H1 (cell line): ENCODE measurements around the gene INPPL1. TPM values are rescaled to one million over a fixed set of nuclear protein-coding genes. Genes with fewer than 3 reads are reported as not detected.

Source experiments
- CTCF ChIA-PET: fragments of 300-600 bp; sonication (Branson Sonifier 250); formaldehyde crosslinking; loops from one replicate; lab custom pipeline; 2021; ENCODE audit not compliant: partially characterized antibody; lab: Charles Lee
- POLR2A ChIA-PET: fragments of 300-600 bp; sonication (Branson Sonifier 250); formaldehyde crosslinking; loops from one replicate; lab custom pipeline; 2021; ENCODE audit warnings: inconsistent platforms; ENCODE audit not compliant: partially characterized antibody; lab: Charles Lee
- DNase-seq, 2 experiments: peaks; one replicate each; pipeline versions ENCODE4 v3.0.0 to v3.0.0-alpha.2; 2010 to 2022; ENCODE audit warnings: low spot score in 2 of 2, low read depth in 1 of 2, mixed read lengths in 1 of 2
- FAIRE-seq: peaks from 2 replicates; lab custom pipeline; 2011; peaks lifted over from hg19 to GRCh38; lab: Jason Lieb, UNC
- H2AFZ ChIP-seq: 2 replicates; pipeline ENCODE4 v1.8.1; 2012; ENCODE audit warnings: low read length, inconsistent platforms
- H2AK5ac ChIP-seq: 2 replicates; pipeline ENCODE4 v1.6.1; 2013; ENCODE audit warnings: low read depth, low read length
- H2BK120ac ChIP-seq: replicated peaks from 2 replicates; pipeline ENCODE3; 2013; ENCODE audit warnings: low read depth, low read length, inconsistent platforms
- H2BK12ac ChIP-seq: 2 replicates; pipeline ENCODE4 v1.6.1; 2013; ENCODE audit warnings: low read depth, low read length
- H2BK15ac ChIP-seq: 2 replicates; pipeline ENCODE4 v1.6.1; 2013; ENCODE audit warnings: low read length
- H2BK20ac ChIP-seq: 2 replicates; pipeline ENCODE4 v1.6.1; 2013; ENCODE audit warnings: low read length
- H2BK5ac ChIP-seq: 2 replicates; pipeline ENCODE4 v1.6.1; 2013; ENCODE audit warnings: low read depth, low read length
- H3K14ac ChIP-seq: 2 replicates; pipeline ENCODE4 v1.6.1; 2013; ENCODE audit warnings: inconsistent platforms; ENCODE audit not compliant: insufficient read length
- H3K18ac ChIP-seq: 2 replicates; pipeline ENCODE4 v1.6.1; 2013; ENCODE audit warnings: low read length; ENCODE audit errors: extremely low read depth
- H3K23ac ChIP-seq: 2 replicates; pipeline ENCODE4 v1.6.1; 2013; ENCODE audit warnings: inconsistent platforms; ENCODE audit not compliant: insufficient read length
- H3K23me2 ChIP-seq: 2 replicates; pipeline ENCODE4 v1.6.1; 2013; ENCODE audit warnings: low read depth, low read length
- H3K27ac ChIP-seq: 2 replicates; pipeline ENCODE4 v1.6.1; 2011; ENCODE audit warnings: low read depth, low read length, inconsistent platforms
- H3K27me3 ChIP-seq, 4 experiments: replicated peaks in 1 of 4; 1 replicate in 1 of 4; 2 replicates in 3 of 4; pipeline versions ENCODE4 v1.6.1 to v1.8.1; 2011 to 2013; ENCODE audit warnings: low read length in 3 of 4, mild to moderate bottlenecking in 3 of 4, inconsistent platforms in 2 of 4, mixed read lengths in 2 of 4, moderate library complexity in 1 of 4; ENCODE audit not compliant: control insufficient read depth in 3 of 4, insufficient read depth in 3 of 4; ENCODE audit errors: extremely low read depth in 1 of 4
- H3K36me3 ChIP-seq, 4 experiments: 2 replicates each; pipeline versions ENCODE4 v1.6.1 to v1.8.1; 2011 to 2013; ENCODE audit warnings: mild to moderate bottlenecking in 4 of 4, low read length in 3 of 4, moderate library complexity in 2 of 4, control low read depth in 1 of 4, inconsistent platforms in 1 of 4; ENCODE audit not compliant: insufficient read depth in 4 of 4, control insufficient read depth in 2 of 4
- H3K4ac ChIP-seq: replicated peaks from 2 replicates; pipeline ENCODE3; 2013; ENCODE audit warnings: low read length, low read depth, mixed read lengths, inconsistent platforms; ENCODE audit not compliant: insufficient read length
- H3K4me1 ChIP-seq, 4 experiments: replicated peaks in 1 of 4; 1 replicate in 1 of 4; 2 replicates in 3 of 4; pipeline versions ENCODE4 v1.6.1 to v1.8.1; 2011 to 2013; ENCODE audit warnings: low read length in 3 of 4, inconsistent platforms in 2 of 4, mixed read lengths in 1 of 4; ENCODE audit not compliant: insufficient read depth in 4 of 4, control insufficient read depth in 3 of 4
- H3K4me2 ChIP-seq, 2 experiments: 2 replicates each; pipeline versions ENCODE4 v1.6.1 to v1.8.1; 2011 to 2013; ENCODE audit warnings: low read depth in 2 of 2, low read length in 2 of 2, control low read depth in 1 of 2, inconsistent platforms in 1 of 2, mild to moderate bottlenecking in 1 of 2; ENCODE audit not compliant: insufficient read depth in 1 of 2
- H3K4me3 ChIP-seq, 4 experiments: fragments of 200-600, 300-600 bp in 1 of 4; sonication (generic), shearing (Covaris generic), sonication (Bioruptor Twin) in 1 of 4; 2 replicates each; pipeline versions ENCODE4 v1.5.1 to v1.8.1; 2011 to 2016; ENCODE audit warnings: low read length in 4 of 4, low read depth in 3 of 4, control low read depth in 2 of 4, inconsistent platforms in 2 of 4, mild to moderate bottlenecking in 2 of 4, mixed read lengths in 1 of 4, moderate library complexity in 1 of 4; ENCODE audit not compliant: insufficient read depth in 2 of 4; ENCODE audit errors: extremely low read depth in 1 of 4
- H3K56ac ChIP-seq: replicated peaks from 2 replicates; pipeline ENCODE3; 2013; ENCODE audit warnings: low read depth, mild to moderate bottlenecking, mixed read lengths, low read length, inconsistent platforms; ENCODE audit not compliant: insufficient read length
- H3K79me1 ChIP-seq: 2 replicates; pipeline ENCODE4 v1.6.1; 2013; ENCODE audit warnings: low read depth, low read length, control low read depth
- H3K79me2 ChIP-seq, 2 experiments: 2 replicates each; pipeline versions ENCODE4 v1.6.1 to v1.8.1; 2012 to 2013; ENCODE audit warnings: low read length in 2 of 2, mild to moderate bottlenecking in 2 of 2, inconsistent platforms in 1 of 2; ENCODE audit not compliant: insufficient read depth in 2 of 2, control insufficient read depth in 1 of 2
- H3K9ac ChIP-seq, 4 experiments: replicated peaks in 1 of 4; 1 replicate in 1 of 4; 2 replicates in 3 of 4; pipeline versions ENCODE4 v1.6.1 to v1.8.1; 2011 to 2013; ENCODE audit warnings: low read depth in 3 of 4, low read length in 3 of 4, control low read depth in 2 of 4, mild to moderate bottlenecking in 2 of 4, moderate library complexity in 2 of 4, inconsistent platforms in 1 of 4; ENCODE audit errors: extremely low read depth in 1 of 4
- H3K9me3 ChIP-seq, 2 experiments: 2 replicates each; pipeline versions ENCODE4 v1.6.1 to v1.8.1; 2012 to 2013; ENCODE audit warnings: mild to moderate bottlenecking in 2 of 2, moderate library complexity in 2 of 2, control low read depth in 1 of 2, inconsistent platforms in 1 of 2, low read depth in 1 of 2, low read length in 1 of 2, mixed read lengths in 1 of 2; ENCODE audit not compliant: insufficient read depth in 2 of 2
- H4K20me1 ChIP-seq, 2 experiments: replicated peaks in 1 of 2; 2 replicates each; pipeline versions ENCODE3 to v1.8.1; 2011 to 2013; ENCODE audit warnings: inconsistent platforms in 2 of 2, low read length in 2 of 2, mild to moderate bottlenecking in 1 of 2; ENCODE audit not compliant: insufficient read depth in 2 of 2, control insufficient read depth in 1 of 2
- H4K5ac ChIP-seq: 2 replicates; pipeline ENCODE4 v1.6.1; 2013; ENCODE audit warnings: low read length, low read depth, mixed read lengths, inconsistent platforms; ENCODE audit not compliant: insufficient read length
- H4K8ac ChIP-seq: 2 replicates; pipeline ENCODE4 v1.8.0; 2013; ENCODE audit warnings: mild to moderate bottlenecking, moderate library complexity, low read length, inconsistent platforms; ENCODE audit not compliant: insufficient read depth; ENCODE audit errors: extremely low read depth
- H4K91ac ChIP-seq: replicated peaks from 2 replicates; pipeline ENCODE3; 2013; ENCODE audit warnings: low read length, mixed read lengths, inconsistent platforms; ENCODE audit not compliant: insufficient read length
- BACH1 ChIP-seq: IDR thresholded peaks from 2 replicates; pipeline ENCODE4 v1.6.1; 2012; ENCODE audit warnings: low read length, improper control_type of control experiment
- BRCA1 ChIP-seq: IDR thresholded peaks from 2 replicates; pipeline ENCODE4 v1.6.1; 2012; ENCODE audit warnings: low read depth, low read length, improper control_type of control experiment
- CBX8 ChIP-seq: fragments of 300-800, 300-1000 bp; sonication (generic); IDR thresholded peaks from 2 replicates; pipeline ENCODE4 v1.7.1; 2016; ENCODE audit warnings: low read depth, low read length, borderline replicate concordance
- CREB1 ChIP-seq: IDR thresholded peaks from 2 replicates; pipeline ENCODE4 v1.6.1; 2012; ENCODE audit warnings: inconsistent platforms
- CTCF ChIP-seq, 3 experiments: IDR thresholded peaks; 1 replicate in 2 of 3; 2 replicates in 1 of 3; pipeline versions ENCODE4 v1.5.1 to v1.6.1; 2011; ENCODE audit warnings: low read length in 3 of 3, mild to moderate bottlenecking in 3 of 3, inconsistent platforms in 2 of 3, low read depth in 1 of 3, moderate library complexity in 1 of 3; ENCODE audit not compliant: insufficient read depth in 1 of 3; ENCODE audit errors: control extremely low read depth in 1 of 3
- EZH2 ChIP-seq: fragments of 200-600 bp; sonication (generic); IDR thresholded peaks from 2 replicates; pipeline ENCODE4 v1.7.1; 2012; ENCODE audit warnings: low read depth, mild to moderate bottlenecking, moderate library complexity, low read length, inconsistent platforms; ENCODE audit not compliant: severe bottlenecking
- KDM4A ChIP-seq: IDR thresholded peaks from one replicate; pipeline ENCODE4 v1.7.1; 2012; ENCODE audit warnings: low read depth, mild to moderate bottlenecking, moderate library complexity, low read length, inconsistent platforms; ENCODE audit not compliant: severe bottlenecking
- MAX ChIP-seq: IDR thresholded peaks from 2 replicates; pipeline ENCODE4 v1.6.1; 2012; ENCODE audit warnings: inconsistent platforms
- RBBP5 ChIP-seq: IDR thresholded peaks from 2 replicates; pipeline ENCODE4 v1.7.1; 2012; ENCODE audit warnings: low read depth, mild to moderate bottlenecking, inconsistent platforms, low read length, moderate library complexity, borderline replicate concordance
- SRF ChIP-seq: IDR thresholded peaks from 2 replicates; pipeline ENCODE4 v1.6.1; 2011; ENCODE audit warnings: mild to moderate bottlenecking, low read depth, low read length, moderate library complexity
- TAF7 ChIP-seq: optimal IDR thresholded peaks from 2 replicates; pipeline ENCODE3; 2011; ENCODE audit warnings: low read depth, mild to moderate bottlenecking, inconsistent platforms, low read length, moderate library complexity, borderline replicate concordance
- ZNF274 ChIP-seq: IDR thresholded peaks from 2 replicates; pipeline ENCODE4 v1.7.0; 2012; ENCODE audit warnings: low read length, borderline replicate concordance; ENCODE audit errors: extremely low read depth
- WGBS, 2 experiments: shearing (Covaris generic) in 1 of 2; methylation state at CpG; one replicate each; pipeline versions ENCODE4 v1.1.6 to v1.1.7; 2013 to 2015; ENCODE audit warnings: low lambda C conversion rate in 2 of 2, mixed read lengths in 2 of 2, inconsistent platforms in 1 of 2, low coverage in 1 of 2, missing lambda C conversion rate in 1 of 2; ENCODE audit not compliant: insufficient replicate concordance in 2 of 2, insufficient coverage in 1 of 2, insufficient read length in 1 of 2; ENCODE audit errors: extremely low coverage in 1 of 2, missing lambda C conversion rate in 1 of 2; 5-methylcytosine and 5-hydroxymethylcytosine counted together
- polyA plus RNA-seq, 7 experiments: library from polyadenylated mRNA; depleted of rRNA in 3 of 7; stranded (reverse) in 5 of 7; unstranded in 2 of 7; fragments of >200 nt in 5 of 7; fragments of 200-250 nt in 2 of 7; gene quantifications; 1 replicate in 5 of 7; 2 replicates in 1 of 7; 4 replicates in 1 of 7; pipeline versions ENCODE4 v1.2.1 to v1.2.3, GENCODE V29; 2011 to 2013; ENCODE audit warnings: missing spikeins in 2 of 7, mixed read lengths in 2 of 7
- total RNA-seq: library from RNA; stranded (reverse); fragmentation: NEBNext Ultra II Directional; extraction: Animal tissue kit (Norgen Biotek cat#: 25700); gene quantifications from 2 replicates; pipeline ENCODE4 v1.2.1, GENCODE V29; 2021

INPPL1 gene
- total and polyA plus RNA-seq, 2 of the 8 experiments (the other 6 are each of a cell fraction or from before 2014, with no cell fraction given) = 54.5 to 79.5 TPM

- no peak overlapping the region for H3K56ac ChIP-seq
- no peak overlapping the region for H3K23ac ChIP-seq
- CTCF ChIA-PET = interaction anchor here (1.0 to 2.8 kb wide), 6 partner anchors 9 to 383 kb away, joined by 3 to 16 read pairs (median 6); no protein-coding TSS in a partner anchor
- no peaks in the 10 kb centered on the region for H3K79me2 ChIP-seq
- no peak overlapping the region for H3K27ac ChIP-seq
- no peak overlapping the region for H3K4me2 ChIP-seq
- FAIRE-seq = no peak
- no peak overlapping the region for H3K18ac ChIP-seq
- H3K14ac ChIP-seq = no peak overlapping the region
- no peaks in the 10 kb centered on the region for H3K23me2 ChIP-seq
- H2BK120ac ChIP-seq = no peak overlapping the region
- H4K91ac ChIP-seq = no peak overlapping the region
- no peaks in the 10 kb centered on the region for H3K36me3 ChIP-seq
- no peaks in the 10 kb centered on the region for H3K9me3 ChIP-seq
- H2AK5ac ChIP-seq = no peak overlapping the region
- H2AFZ ChIP-seq = no peak overlapping the region
- H3K4ac ChIP-seq = no peak overlapping the region
- H2BK5ac ChIP-seq = no peak overlapping the region
- no peak overlapping the region for H2BK12ac ChIP-seq
- H2BK15ac ChIP-seq = no peak overlapping the region
- H3K4me1 ChIP-seq = peaks cover 0 to 3% (median 0%) of the 10 kb centered on the region in 4 experiments; a peak in 1 of 7 replicates
- H2BK20ac ChIP-seq = no peak overlapping the region
- H4K5ac ChIP-seq = no peak overlapping the region
- no peaks in the 10 kb centered on the region for H3K79me1 ChIP-seq
- H3K27me3 ChIP-seq = no peaks in the 10 kb centered on the region
- no peak overlapping the region for H3K9ac ChIP-seq
- no peak overlapping the region for H4K8ac ChIP-seq
- no peak overlapping the region for H3K4me3 ChIP-seq
- no peak for DNase-seq
- WGBS, 2 experiments = 85% methylated on average over 5 of the region's 5 CpGs; no CpG with 5 or more reads in 1 of the 2 experiments
- H4K20me1 ChIP-seq = no peaks in the 10 kb centered on the region
- POLR2A ChIA-PET = no interaction called here
- no peak for TF ChIP-seq SRF
- no peak for TF ChIP-seq BRCA1
- TF ChIP-seq BACH1 = no peak
- no peak for TF ChIP-seq CTCF (IDR thresholded peaks at IDR 0.05; ENCODE audit: control extremely low read depth in 1 of 3, insufficient read depth in 1 of 3, low read depth in 1 of 3, low read length in 3 of 3)
- no peak for TF ChIP-seq EZH2
- no peak for TF ChIP-seq CREB1
- TF ChIP-seq KDM4A = no peak
- no peak for TF ChIP-seq MAX
- TF ChIP-seq CBX8 = no peak
- TF ChIP-seq ZNF274 = no peak
- no peak for TF ChIP-seq RBBP5
- TF ChIP-seq TAF7 = no peak
These were observed 33.9 kb upstream of the INPPL1 start for GRCh38 chr11:72190631-72191071.
